Stimulated activated CD4-positive, alpha-beta T cell treated with anti-CD3 and anti-CD28 coated beads, Interleukin-1b, Interleukin-23, amount 100 ng/mL, for 48 hours (primary cell): ENCODE data around the gene ALDOB.

Experiments used
- DNase-seq: peaks from one replicate; pipeline ENCODE4 v3.0.0-alpha.2; 2020

The ALDOB gene

DNA sequence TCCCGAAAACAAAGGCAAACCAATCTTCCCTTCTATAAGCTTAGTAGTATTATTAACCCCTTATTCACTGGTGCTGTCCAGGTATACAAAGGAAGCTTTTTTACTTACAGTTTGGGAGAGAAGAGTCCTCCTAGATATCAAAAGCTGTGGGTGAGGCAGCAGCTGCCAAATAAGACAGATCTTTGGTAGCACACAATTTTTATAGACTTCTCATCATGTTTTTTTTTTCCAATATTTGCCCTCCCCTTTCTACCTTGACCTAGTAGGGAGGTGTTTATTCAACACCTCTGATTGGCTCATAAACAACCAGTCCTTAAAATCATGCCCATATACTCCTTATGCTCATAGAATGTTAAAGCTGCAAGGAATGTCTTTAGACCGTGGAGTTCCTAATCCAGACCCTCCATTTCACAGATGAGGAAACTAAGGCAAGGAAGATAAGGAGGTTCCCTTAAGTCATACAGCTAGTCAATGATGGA lies at the start of gene ALDOB:
Gene ALDOB, minus strand, starts transcription at position 174 of the 479 bp plus-strand sequence. CDS start 4,887 bp downstream, outside the sequence.
- DNase-seq = no peak

DNA sequence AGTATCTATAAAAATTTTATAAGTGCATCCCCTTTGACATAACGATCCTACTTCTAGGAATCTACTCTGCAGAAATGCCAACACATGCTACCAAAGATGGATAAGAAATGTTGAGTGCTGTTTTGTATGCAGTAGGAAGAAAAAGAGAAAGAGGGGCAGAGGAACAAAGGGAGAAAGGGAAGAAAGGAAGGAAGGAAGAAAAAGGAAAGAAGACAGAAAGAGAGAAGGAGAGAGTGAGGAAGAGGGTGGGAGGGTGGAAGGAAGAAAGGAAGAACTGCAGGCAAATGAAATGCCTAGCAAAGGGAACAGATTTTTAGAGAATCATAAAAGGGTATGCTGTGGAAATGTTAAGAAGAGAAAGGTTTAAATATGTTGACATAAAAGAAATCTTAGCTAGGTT lies 48.5 kb upstream of the ALDOB start:
- DNase-seq = no peak

DNA sequence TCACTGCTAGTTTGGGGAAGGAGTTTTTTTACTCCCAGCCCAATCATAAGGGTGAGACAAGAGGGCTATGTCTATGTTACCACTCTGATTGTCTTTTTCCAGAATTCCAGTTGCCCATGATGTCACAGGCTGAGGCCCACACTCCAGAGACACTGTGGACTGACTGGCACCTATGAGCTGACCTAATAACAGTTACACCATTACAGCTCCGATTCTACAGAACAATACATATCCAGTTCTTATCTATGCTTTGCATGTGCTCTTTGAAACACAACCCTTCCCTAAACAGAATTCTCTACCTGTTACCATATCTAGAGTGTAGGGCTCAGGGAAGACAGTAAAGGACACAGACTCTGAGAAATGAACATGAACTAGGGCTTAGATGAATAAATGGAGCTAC lies 45.7 kb upstream of the ALDOB start:
- DNase-seq = no peak

DNA sequence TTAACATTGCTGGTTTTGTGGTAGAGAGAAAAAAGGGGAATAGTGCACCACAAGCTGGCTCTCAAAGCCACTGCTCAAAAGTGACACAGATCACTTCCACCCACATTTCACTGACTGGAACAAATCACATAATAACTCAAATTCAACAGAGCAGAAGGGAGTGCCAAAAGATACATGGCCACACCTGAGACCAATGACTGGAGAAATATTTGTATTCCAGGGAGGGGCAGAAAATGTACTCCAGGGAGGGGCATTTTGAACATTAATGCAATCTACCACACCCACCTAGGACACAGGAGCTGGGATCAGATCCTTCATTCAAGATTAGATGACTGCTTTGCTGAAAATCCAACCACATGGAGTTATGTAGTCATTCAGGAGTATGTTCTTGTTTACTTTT lies 44.8 kb upstream of the ALDOB start:
- DNase-seq = no peak

DNA sequence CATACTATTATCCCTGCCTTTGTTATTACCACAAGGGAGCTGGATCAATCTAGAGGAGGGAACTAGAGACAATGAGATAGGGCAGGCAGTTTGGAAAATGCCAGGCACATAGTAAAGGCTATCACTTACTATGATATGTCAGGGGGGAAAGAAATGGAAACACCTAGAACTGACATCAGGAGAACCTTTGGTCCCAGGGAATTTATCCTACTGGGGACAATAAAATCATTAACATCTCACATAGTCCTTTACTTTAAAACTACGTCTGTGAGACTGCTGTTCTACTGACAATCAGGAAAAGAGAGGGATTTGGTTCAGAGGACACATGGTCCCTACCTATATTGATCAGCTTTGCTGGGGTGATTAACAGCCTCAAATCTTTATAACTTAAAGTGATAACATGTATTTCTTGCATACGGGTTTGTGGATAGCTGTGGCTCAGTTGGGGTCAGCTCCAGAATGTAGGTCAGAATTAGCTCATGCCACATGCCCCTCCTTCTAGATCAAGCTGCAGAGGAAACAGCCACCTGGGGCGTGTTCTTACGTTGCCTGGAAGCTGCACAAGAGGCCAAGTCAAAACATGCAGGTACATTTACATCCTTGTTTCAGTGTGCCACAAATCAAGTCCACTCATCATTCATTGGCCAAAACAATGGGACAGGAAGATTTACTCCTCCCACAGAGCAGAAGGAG lies 43.9 kb upstream of the ALDOB start:
- DNase-seq = no peak

DNA sequence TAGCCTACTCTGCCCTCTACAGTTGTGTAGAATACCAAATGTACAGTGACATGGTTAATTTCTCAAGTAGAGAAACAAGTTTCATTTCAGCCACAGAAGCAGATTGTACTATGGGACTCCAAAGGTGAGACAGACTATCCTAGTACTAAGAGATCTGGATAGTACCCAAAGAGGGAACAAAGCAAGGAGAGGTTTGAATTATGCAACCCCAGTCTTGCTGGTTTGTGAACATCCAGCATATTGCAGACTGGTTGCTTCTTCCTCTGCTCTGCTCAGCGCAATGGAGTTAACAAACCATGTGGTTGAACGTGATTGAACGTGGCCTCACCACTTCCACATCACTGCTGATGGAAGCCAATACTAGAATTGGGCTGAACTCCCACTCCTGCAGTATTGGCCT lies 43.3 kb upstream of the ALDOB start:
- no peak for DNase-seq

DNA sequence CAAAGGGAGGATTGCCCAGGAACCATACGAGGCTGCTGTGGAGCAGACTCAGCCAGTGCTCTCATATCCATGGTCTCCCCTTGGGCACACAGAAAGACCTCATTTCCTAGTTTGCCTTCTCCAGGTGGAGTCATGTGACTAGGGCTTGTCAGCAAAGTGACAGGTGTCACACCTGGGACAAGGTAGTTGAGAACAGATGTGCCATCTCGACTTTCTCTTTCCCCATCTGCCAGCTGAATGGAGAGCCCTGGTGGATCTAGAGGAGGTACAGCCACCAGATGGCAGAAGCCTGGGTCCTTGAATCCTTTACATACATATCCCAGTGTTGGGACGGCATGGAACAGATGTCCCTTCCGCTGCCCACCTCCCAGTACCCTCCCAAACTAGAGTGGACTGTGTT lies 42.9 kb upstream of the ALDOB start:
- no peak for DNase-seq

DNA sequence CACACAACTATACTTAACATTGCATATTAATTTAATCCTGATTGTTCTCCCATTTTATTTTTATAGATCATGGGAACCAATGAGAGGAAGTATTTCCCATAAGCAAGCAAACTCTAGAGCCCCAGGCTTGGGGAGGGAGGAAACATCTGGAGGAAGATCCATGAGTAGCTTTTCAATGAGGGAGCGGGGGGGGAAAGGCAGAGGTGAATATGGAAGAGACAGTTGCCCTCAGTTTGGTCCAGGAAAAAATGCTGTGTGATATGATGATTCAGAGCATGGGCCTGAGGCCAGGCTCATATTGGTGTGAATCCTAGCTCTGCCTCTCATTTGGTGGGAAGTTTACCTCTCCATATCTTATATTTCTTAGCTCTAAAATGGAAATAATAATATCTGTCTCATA lies 42.2 kb upstream of the ALDOB start:
- no peak for DNase-seq

DNA sequence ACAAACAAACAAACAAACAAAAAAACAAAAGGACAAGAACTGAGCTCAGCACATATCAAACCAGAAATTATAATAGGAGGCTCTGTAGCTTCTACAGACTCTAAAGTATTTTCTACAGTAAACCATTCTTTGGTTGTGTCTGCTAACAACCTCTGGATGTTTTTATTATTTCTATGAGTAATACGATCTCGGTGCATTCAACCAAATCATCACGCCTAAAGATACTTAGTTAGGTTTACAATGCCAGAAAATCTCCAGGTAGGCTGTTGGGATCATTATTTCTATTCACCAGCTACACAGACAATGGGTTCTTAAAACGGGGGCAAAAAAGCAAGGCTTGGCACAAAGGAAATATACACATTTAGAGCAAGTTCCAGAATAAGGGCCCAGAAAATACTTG lies 41.6 kb upstream of the ALDOB start:
- no peak for DNase-seq

DNA sequence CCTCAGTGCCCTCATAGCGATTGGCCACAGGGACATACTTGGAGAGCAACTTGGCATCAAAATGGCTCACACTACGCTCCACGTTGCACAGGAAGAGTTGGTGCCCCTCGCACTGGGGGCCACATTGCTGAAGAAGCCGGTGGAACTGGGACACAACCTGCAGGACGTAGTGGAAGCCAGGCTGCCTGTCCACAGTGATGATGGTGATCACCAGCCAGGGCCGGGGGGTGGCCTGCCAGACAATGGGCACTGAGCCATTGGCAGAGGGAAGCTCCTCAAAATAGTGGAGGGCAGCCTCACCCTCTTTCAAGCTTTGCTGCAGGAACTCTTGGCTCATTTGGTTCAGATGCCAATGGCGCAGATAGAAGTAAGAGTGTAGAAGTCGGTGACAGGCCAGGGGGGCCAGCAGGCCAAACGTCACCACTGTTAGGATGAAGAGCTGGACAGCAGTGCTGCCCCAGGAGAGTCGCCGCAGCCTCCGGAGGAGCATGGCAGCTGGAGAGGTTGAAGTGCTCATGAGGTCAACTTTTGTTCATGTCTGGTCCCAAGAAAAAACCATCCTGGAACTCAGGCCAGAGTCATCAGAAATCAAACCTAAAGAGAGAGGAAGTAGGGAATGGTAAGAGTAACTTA lies 41.1 kb upstream of the ALDOB start:
- no peak for DNase-seq

DNA sequence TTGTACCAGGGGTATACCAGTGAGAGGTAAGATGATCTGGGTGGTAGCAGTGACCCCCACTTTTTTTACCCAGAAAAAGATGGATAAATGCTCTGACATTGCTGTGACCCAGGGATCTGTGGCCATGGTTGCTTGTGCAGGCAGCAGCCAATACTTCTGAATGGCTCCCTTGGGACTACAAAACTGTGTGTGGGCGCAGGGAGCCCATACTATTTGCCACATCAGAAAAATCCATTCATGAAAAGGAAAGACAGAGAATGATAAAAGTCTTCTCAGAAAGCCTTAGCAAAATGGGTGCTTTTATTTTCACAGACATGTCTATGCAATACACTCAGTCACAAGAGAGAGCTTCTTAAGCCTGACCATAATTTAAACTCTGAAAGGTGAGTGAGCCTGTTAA lies 37.3 kb upstream of the ALDOB start:
- no peak for DNase-seq

DNA sequence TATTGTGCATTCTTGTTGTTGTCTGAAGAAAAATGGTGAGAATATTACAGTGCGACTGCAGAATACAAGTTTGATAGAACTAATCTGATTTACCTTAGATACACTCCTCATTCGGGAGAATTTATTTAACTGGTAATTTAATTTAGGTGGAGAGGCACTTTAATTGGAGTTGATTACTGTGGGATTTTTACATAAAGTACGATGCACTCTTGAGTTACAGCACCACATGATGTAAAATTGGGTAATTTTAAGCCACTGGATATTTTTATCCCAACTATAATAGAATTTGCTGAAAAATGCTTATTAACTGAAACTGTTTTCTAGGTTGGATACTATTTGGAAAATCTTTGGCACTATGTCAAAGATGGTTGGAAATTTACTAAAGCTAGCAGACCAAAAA lies 35.4 kb upstream of the ALDOB start:
- no peak for DNase-seq

DNA sequence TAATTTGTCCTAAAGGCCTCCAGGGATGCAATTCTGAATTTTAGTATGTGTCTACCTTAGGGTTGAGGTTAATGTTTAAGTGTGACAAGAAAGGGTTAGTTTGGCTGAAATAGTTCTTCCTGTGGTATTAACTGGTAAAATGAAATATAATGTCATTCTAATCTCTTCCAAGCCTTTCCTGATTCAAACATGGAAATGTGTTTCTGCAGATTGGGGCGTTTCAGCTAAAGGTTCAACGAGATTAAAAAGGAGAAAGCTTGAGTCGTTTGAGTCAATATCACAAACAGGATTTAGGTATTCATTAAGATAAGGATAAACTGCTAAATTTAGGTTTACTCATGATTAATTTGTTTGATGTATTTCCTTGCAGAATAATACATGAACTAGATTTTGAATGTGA lies 34.4 kb upstream of the ALDOB start:
- DNase-seq = no peak

DNA sequence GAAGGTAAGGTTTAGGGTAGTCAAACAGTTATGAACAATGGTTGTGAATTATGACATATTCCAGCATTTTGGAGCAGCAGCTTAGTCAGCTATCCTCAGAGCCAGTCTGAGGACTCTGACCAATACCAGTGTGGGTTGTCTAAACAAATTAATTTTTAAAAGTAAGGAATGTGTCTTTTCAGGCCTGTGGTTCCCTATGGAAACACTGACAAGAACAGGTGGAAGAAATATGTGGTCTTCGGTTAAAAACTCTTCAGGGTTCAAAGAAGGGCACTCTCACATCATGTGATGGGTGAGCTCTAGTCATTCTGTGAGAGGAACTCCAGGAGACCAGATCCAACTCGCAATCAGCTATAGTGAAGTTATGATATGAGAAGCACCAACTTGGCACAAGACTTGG lies 33.5 kb upstream of the ALDOB start:
- DNase-seq = no peak

DNA sequence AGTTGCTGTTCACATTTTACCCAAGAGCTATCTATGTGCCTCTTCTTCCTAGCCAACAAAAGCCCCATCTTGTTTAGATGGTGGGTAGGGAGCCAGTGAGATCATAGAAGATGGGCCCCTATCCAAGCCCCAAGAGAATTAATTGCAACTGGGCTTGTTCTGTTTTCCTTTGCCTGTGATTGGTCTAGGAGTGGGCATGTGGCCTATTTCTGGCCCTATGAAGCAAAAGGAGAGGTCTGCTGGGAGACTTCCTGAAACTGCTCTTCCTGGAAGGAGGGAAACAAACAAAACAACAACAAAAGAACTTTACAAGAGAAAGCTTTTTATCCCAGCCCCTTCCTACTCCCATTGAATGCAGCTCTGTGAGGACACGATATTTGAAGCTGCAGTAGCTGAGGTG lies 32.5 kb upstream of the ALDOB start:
- no peak for DNase-seq

DNA sequence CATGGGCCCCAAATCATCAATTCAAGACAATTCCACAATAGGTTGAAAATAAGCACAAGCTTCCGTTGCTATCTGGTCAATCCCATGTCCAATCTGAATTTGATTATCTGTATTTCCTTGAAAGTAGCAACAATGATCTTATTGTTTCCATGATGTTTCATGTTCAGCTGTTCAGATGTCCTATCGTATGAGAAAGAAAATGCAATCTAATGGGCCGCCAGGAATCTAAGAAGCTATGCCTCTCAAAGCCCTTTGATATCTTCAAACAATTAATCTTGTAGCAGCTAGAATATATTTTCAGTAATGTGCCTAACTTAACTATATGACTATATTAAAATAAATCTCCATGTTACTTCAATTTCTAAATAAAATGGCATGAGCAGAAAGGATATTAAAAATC lies 32.1 kb upstream of the ALDOB start:
- DNase-seq = no peak

DNA sequence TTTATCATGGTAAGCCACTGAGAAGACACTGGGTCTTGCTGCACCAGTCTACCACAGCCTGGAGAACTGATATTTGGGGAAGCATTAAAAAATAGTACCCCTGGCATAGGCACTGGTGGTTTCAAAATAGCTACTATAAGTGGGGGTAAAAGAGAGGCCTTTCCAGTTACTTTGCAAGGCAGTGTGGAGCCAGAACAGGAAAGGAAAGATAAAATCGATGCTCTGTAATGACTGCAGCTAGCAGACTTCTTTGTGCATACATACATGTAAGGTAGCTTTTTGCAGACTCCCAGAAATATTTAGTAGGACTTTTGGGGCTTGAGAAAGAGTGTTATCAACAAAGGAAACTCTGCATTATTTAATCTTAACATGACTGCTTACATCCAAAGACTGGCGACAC lies 31.3 kb upstream of the ALDOB start:
- no peak for DNase-seq

DNA sequence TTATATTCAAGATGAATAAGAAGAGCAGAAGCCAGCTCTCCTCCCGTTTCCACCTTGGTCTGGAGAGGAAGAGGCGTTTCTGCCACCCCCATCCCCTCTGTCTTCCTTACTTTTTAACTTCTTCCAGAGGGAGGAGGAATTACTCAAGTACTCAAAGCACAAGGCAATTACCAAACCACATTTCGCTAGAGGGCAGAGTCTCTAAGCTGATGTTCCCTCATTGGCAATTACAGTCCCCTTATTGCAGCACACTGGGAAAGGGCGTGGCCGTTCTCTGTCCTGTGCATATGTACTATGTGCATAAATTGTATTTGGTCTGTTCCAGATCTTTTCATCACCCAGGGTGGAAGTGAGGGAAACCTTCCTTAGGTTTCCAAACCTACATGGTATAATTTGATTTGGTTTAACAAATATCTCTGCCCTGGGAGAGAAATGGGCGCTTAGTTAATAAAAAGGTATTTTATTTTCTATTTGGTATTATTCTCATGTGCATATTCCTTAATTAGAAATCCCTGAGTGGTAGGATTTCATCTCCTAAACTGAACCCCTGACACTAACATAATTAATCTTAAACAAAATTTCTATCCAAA lies 29.8 kb upstream of the ALDOB start:
- no peak for DNase-seq

DNA sequence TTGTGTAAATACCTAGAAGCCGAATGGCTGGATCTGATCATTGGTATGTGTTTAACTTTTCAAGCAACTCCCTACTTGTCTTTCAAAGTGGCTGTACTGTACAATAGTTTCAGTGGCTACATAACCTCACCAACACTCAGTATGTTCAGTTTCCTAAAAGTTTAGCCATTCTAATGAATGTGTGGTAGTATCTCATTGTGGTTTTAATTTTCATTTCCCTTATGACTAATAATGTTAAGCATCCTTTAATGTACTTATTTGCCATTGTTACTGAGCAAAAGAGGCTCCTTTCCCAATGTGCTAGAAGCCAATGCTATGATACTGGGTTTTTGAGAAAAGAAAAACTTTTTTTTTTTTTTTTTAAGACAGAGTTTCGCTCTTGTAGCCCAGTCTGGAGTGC lies 27.8 kb upstream of the ALDOB start:
- DNase-seq = no peak

DNA sequence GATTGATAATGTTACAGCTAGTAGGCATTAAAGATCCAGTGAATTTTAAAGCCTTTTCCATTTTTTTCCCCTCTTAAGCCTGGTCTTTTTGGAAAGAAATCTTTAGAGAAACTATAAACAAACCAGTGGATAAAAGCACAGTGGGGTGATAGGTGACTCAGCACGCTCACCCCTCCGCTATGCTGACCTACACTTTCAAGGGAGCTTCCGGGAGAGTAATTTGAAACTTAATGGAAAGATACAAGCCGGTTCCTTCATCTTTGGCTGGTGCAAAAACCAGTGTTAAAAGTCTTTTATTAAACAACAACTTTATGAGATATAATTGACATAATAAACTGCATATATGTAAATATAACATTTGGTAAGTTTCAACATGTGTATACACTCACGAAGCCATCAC lies 27.0 kb upstream of the ALDOB start:
- DNase-seq = no peak

DNA sequence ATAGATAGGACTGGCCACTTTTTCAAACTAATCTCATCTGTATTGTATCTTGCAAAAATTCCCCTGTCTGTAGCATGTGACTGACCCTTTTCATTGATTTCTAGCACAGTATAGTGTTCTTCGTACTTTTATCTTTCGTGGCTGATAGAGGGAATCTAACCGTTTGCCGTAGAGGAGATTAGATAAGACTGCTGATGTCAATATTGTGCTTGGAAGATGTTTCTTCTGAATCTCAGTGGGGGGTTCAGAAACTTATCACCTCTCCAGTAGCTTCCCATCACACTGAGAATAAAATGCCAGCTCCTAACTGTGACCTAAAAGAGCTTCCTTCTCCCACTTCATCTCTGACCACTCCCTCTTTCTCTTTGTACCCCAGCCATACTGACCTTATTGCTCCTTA lies 25.4 kb upstream of the ALDOB start:
- DNase-seq = no peak

DNA sequence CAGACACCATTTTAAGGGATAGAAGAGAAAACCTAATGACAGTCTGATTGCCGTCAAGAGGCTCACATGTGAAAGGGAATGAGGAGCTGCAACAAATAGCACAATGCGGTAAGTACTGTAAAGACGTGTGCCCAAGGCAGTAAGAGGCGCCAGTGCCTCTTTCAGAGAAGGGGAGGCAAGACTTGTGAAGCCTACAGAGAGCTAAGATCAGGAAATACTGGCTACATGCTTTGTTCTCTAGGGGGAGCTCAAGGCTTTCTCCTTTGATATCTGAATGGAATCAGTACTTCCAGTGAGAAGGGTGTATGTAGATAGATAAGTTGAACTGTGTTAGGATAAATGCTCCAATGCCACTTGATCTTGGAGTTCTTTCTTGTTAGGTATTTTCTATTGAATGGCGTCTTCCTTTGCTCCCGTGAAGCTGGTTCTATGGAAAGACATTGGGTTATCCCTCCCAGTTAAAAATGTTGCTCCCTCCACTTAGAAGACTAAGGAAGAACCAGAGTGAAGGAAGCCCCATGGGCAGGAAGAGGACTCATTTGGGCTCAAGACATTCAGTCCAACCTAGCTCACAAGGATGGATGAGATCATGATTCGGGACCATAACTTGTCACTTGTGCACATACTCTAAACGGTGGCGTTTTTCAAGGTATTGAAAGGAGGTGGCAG lies 23.5 kb upstream of the ALDOB start:
- DNase-seq = no peak

DNA sequence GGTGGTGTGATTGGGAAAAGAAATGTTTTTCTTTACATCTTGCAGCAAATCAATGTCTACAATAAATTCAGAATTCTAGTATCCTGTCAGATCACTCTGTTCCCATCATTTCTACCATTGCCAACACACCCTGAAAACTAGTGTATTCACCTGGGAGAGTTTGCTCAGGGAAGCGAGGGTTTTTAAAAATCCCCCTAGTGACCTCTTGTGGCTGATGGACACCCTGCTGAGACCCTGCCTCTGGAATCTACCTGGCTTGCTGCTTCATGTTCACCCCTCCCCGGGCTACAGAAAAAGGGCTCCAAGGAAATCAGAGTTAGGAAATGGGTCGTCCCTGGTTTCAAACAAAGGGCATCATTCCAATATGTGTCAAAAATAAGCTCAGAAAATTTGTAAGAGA lies 21.4 kb upstream of the ALDOB start:
- no peak for DNase-seq

DNA sequence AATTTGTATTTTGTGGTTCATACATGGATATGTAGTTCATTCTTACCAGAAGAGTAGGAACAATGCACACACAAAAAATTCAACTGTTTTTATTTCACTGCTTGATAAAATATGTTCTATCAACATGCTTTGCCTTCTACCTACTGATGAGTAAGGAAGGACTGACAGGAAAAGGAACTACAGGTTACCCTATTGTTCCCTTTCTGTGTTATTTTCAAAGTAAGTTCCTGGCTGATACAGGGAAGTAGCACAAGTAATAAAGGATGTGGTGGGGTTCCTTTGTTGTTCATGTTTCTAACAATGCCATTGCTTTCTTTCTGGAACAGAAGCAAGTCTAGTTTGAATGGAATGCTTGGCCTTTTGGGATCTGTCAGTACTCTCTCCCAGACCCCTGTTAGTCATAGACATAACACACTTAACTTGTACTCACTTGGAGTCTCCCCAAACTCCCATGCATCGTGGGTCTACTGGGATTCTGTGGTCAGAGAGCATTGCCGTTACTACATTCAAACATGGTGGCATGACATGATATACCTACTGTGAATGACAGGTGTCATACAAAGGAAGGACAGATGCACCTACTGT lies 20.2 kb upstream of the ALDOB start:
- DNase-seq = no peak
